GM18907 (cell line): ENCODE data around the gene ZFX.
A peak's percentile ranks its signal among the peaks of the same experiment; 100 is the strongest.

Source experiments
- ATAC-seq: cut with Tn5 transposase; IDR thresholded peaks from one replicate; pipeline ENCODE4 v1.9.1; 2021; ENCODE audit warnings: mild to moderate bottlenecking, moderate library complexity; ENCODE audit not compliant: unreplicated experiment

The ZFX gene

GRCh38 chrX:24235084-24235710 is 85.7 kb downstream of the ZFX start:
- ATAC-seq = peak; percentile 81

- ATAC-seq = peak; percentile 30
Measured at GRCh38 chrX:24241822-24242648, 92.5 kb downstream of the ZFX start.

- ATAC-seq = peak; percentile 92
Measured at GRCh38 chrX:24242649-24243175, 93.2 kb downstream of the ZFX start.

GRCh38 chrX:24243188-24243587 is 93.7 kb downstream of the ZFX start:
- ATAC-seq = peak; percentile 39

- ATAC-seq = no peak
Measured at GRCh38 chrX:24243692-24244091, 94.2 kb downstream of the ZFX start.

- no peak for ATAC-seq
Measured at GRCh38 chrX:24245202-24245601, 95.7 kb downstream of the ZFX start.

GRCh38 chrX:24248042-24248441 is 98.5 kb downstream of the ZFX start:
- no peak for ATAC-seq

- no peak for ATAC-seq
Measured at GRCh38 chrX:24253030-24253429, 103.5 kb downstream of the ZFX start.

- ATAC-seq = peak; percentile 88
Measured at GRCh38 chrX:24253469-24253868, 103.9 kb downstream of the ZFX start.

- no peak for ATAC-seq
Measured at GRCh38 chrX:24257011-24257410, 107.5 kb downstream of the ZFX start.

GRCh38 chrX:24259544-24260240 is 110.2 kb downstream of the ZFX start:
- ATAC-seq = no peak

GRCh38 chrX:24260842-24261550 is 111.5 kb downstream of the ZFX start:
- no peak for ATAC-seq

- no peak for ATAC-seq
Measured at GRCh38 chrX:24262309-24262708, 112.8 kb downstream of the ZFX start.

GRCh38 chrX:24264383-24264782 is 114.9 kb downstream of the ZFX start:
- ATAC-seq = no peak
